HCT116 (cell line): ENCODE results near the gene FALEC.

Experiments used
- ATF3 ChIP-seq: IDR thresholded peaks from 2 replicates; pipeline ENCODE4 v1.6.1; 2012
- CTCF ChIP-seq, 3 experiments: fragments of 200-600 bp in 1 of 3; sonication (generic) in 1 of 3; IDR thresholded peaks in 2 of 3; conservative IDR thresholded peaks in 1 of 3; 2 replicates each; pipeline ENCODE4 v1.5.1; 2012 to 2017; ENCODE audit warnings: low read depth in 2 of 3, low read length in 2 of 3, antibody characterized with exemption in 1 of 3, borderline replicate concordance in 1 of 3, control low read depth in 1 of 3, mild to moderate bottlenecking in 1 of 3, mixed read lengths in 1 of 3, mixed run types in 1 of 3, moderate library complexity in 1 of 3; ENCODE audit not compliant: insufficient read depth in 1 of 3
- JUND ChIP-seq: IDR thresholded peaks from 2 replicates; pipeline ENCODE4 v1.6.1; 2012
- POLR2A ChIP-seq: IDR thresholded peaks from 2 replicates; pipeline ENCODE4 v1.7.0; 2011; ENCODE audit warnings: borderline replicate concordance; ENCODE audit not compliant: insufficient read depth, insufficient read length; ENCODE audit errors: extremely low read depth
- POLR2AphosphoS5 ChIP-seq: IDR thresholded peaks from 2 replicates; pipeline ENCODE4 v1.6.1; 2011; ENCODE audit warnings: mild to moderate bottlenecking, low read depth, low read length, moderate library complexity
- RAD21 ChIP-seq: IDR thresholded peaks from 2 replicates; pipeline ENCODE4 v1.6.1; 2012; ENCODE audit warnings: low read depth, mild to moderate bottlenecking
- REST ChIP-seq: IDR thresholded peaks from 2 replicates; pipeline ENCODE4 v1.6.1; 2012; ENCODE audit warnings: low read depth
- SIN3A ChIP-seq: IDR thresholded peaks from 2 replicates; pipeline ENCODE4 v1.6.1; 2012; ENCODE audit warnings: low read depth
- ZNF274 ChIP-seq: fragments of 200-500 bp; sonication (Bioruptor generic); IDR thresholded peaks from 2 replicates; pipeline ENCODE4 v1.6.1; 2014; ENCODE audit warnings: mild to moderate bottlenecking, low read depth, low read length, inconsistent platforms

- TF ChIP-seq POLR2AphosphoS5 (no peak), CTCF (IDR thresholded peaks at IDR 0.05 in 2 of 3, conservative IDR thresholded peaks at IDR 0.05 in 1 of 3; ENCODE audit: borderline replicate concordance in 1 of 3, insufficient read depth in 1 of 3, low read depth in 2 of 3, low read length in 2 of 3) (no peak), POLR2A (no peak), ZNF274 (no peak), SIN3A (no peak), REST (no peak), JUND (no peak), ATF3 (no peak), RAD21 (no peak)
These were observed 20.1 kb downstream of the FALEC start for GRCh38 chr1:150535511-150536287.
